GM19025 (cell line): Measurements from ENCODE around the gene KLHL14.
A peak's percentile ranks its signal among the peaks of the same experiment; 100 is the strongest.
"Not testable (repeated sequence)": the region's sequence is repeated elsewhere in the genome, so short reads cannot be mapped to it uniquely, and the experiment has no call there.

Experiments
- ATAC-seq: cut with Tn5 transposase; IDR thresholded peaks from one replicate; pipeline ENCODE4 v1.9.1; 2021; ENCODE audit warnings: mild to moderate bottlenecking, low read depth, moderate library complexity; ENCODE audit not compliant: unreplicated experiment

The KLHL14 gene

GRCh38 chr18:32772581-32773381, at the start of gene KLHL14:
Gene KLHL14, minus strand, starts transcription at chr18:32773023. Its CDS starts 2,432 bp downstream, at chr18:32770591.
- ATAC-seq: no peak

- ATAC-seq: no peak
Measured at GRCh38 chr18:32822197-32822596, 49.4 kb upstream of the KLHL14 start.

GRCh38 chr18:32815881-32816280, 43.1 kb upstream of the KLHL14 start:
- ATAC-seq: no peak

GRCh38 chr18:32812342-32812741, 39.5 kb upstream of the KLHL14 start:
- no peak for ATAC-seq

GRCh38 chr18:32810314-32810713, 37.5 kb upstream of the KLHL14 start:
- ATAC-seq: no peak

- ATAC-seq: no peak
Measured at GRCh38 chr18:32805354-32805753, 32.5 kb upstream of the KLHL14 start.

GRCh38 chr18:32804134-32804888, 31.5 kb upstream of the KLHL14 start:
- ATAC-seq: no peak

GRCh38 chr18:32803568-32803967, 30.7 kb upstream of the KLHL14 start:
- ATAC-seq: peak; percentile 72

GRCh38 chr18:32802591-32803451, 30.0 kb upstream of the KLHL14 start:
- ATAC-seq: peak; percentile 43

- ATAC-seq: no peak
Measured at GRCh38 chr18:32801228-32801627, 28.4 kb upstream of the KLHL14 start.

- ATAC-seq: no peak
Measured at GRCh38 chr18:32798209-32798960, 25.6 kb upstream of the KLHL14 start.

GRCh38 chr18:32794667-32795066, 21.8 kb upstream of the KLHL14 start:
- not testable (repeated sequence) for ATAC-seq

- ATAC-seq: no peak
Measured at GRCh38 chr18:32779010-32779409, 6.2 kb upstream of the KLHL14 start.

- no peak for ATAC-seq
Measured at GRCh38 chr18:32777049-32777448, 4.2 kb upstream of the KLHL14 start.

GRCh38 chr18:32776561-32776960, 3.7 kb upstream of the KLHL14 start:
- no peak for ATAC-seq

GRCh38 chr18:32775628-32776027, 2.8 kb upstream of the KLHL14 start:
- ATAC-seq: no peak

GRCh38 chr18:32773382-32773712, 524 bp upstream of the KLHL14 start:
- no peak for ATAC-seq

- ATAC-seq: no peak
Measured at GRCh38 chr18:32771871-32772580, 797 bp downstream of the KLHL14 start.

GRCh38 chr18:32771169-32771751, 1.6 kb downstream of the KLHL14 start:
- ATAC-seq: no peak
